Glutamatergic neuron (in vitro differentiated cells): ENCODE results near the gene HIC1. TPM values are rescaled to one million over a fixed set of nuclear protein-coding genes. Genes with fewer than 3 reads are reported as not detected.

ENCODE experiments used
- DNase-seq: peaks from one replicate; pipeline ENCODE4 v3.0.0; 2022
- H3K27ac Mint-ChIP-seq: one replicate; pipeline ENCODE4 v1.8.0; 2020; ENCODE audit warnings: mild to moderate bottlenecking, mixed read lengths, inconsistent platforms; ENCODE audit not compliant: unreplicated experiment
- H3K27me3 Mint-ChIP-seq: one replicate; pipeline ENCODE4 v1.8.0; 2020; ENCODE audit warnings: mild to moderate bottlenecking, moderate library complexity, mixed read lengths, inconsistent platforms; ENCODE audit not compliant: unreplicated experiment
- H3K36me3 Mint-ChIP-seq: one replicate; pipeline ENCODE4 v1.8.0; 2020; ENCODE audit warnings: mild to moderate bottlenecking, mixed read lengths, inconsistent platforms; ENCODE audit not compliant: unreplicated experiment
- H3K4me1 Mint-ChIP-seq: one replicate; pipeline ENCODE4 v1.8.0; 2020; ENCODE audit warnings: mild to moderate bottlenecking, low read depth, mixed read lengths, inconsistent platforms; ENCODE audit not compliant: unreplicated experiment
- H3K4me3 Mint-ChIP-seq: one replicate; pipeline ENCODE4 v1.8.0; 2020; ENCODE audit warnings: mild to moderate bottlenecking, mixed read lengths, inconsistent platforms; ENCODE audit not compliant: unreplicated experiment
- H3K9me3 Mint-ChIP-seq: one replicate; pipeline ENCODE4 v1.8.0; 2020; ENCODE audit warnings: mild to moderate bottlenecking, moderate library complexity, mixed read lengths, inconsistent platforms; ENCODE audit not compliant: unreplicated experiment
- total RNA-seq: library from RNA; stranded (reverse); fragmentation: NEBNext Ultra II Directional; extraction: Animal tissue kit (Norgen Biotek cat#: 25700); gene quantifications from one replicate; pipeline ENCODE4 v1.2.1, GENCODE V29; 2021; ENCODE audit not compliant: unreplicated experiment
- TF ChIP-seq, protein P1 (sequence below): fragments of 200-600 bp; sonication (generic); IDR thresholded peaks from one replicate; pipeline ENCODE4 v1.5.0; 2021; ENCODE audit not compliant: partially characterized antibody, unreplicated experiment

Gene HIC1
- total RNA-seq, 1 donor from 2014 or later: 2.5 TPM

DNA sequence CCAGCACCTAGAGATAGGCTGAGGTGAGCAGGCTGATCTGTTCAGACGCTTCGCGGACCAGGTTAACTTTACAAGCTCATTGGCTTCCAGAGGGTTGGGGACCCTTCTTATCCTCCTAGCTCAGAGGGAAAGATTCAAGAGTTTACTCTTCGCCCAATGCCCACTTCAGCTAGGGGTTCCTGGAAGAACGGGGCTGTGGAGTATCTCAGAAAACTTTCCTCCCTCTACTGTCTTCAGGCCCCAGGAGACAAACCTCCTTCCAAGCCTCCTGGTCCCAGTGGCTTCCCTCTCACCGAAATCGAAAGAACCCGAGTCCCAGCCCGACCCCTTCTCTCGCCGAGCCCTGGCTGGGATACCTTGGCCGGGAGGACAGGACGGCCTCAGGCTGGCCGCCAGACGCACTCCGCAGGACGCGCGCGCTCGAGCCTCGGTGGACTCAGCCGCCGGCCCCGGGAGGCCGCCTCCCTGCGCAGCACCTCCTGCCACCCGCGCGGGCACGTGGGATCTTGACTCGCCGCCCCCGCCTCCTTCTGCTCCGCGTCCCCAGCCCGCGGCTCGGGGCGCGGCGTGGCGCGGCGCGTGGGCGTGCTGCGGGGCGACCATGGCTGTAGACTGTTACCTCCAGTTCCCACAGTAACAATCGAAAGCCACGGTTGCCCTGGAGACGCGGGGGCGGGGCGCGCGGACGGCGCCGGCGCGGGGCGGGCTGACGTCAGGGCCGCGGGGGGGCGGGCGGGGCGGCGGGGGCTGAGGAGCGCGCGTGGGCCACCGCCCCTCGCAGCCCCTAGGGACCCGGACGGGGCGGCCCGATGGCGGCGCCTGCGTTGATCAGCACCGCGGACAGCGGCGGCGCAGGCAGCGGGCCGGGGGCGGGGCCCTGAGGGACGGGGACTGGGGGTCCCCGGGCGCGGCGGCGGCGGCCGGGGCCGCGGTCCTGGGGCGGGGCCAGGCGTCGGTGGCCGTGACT is 5.3 kb upstream of the HIC1 start:
- TF ChIP-seq, protein P1, sequence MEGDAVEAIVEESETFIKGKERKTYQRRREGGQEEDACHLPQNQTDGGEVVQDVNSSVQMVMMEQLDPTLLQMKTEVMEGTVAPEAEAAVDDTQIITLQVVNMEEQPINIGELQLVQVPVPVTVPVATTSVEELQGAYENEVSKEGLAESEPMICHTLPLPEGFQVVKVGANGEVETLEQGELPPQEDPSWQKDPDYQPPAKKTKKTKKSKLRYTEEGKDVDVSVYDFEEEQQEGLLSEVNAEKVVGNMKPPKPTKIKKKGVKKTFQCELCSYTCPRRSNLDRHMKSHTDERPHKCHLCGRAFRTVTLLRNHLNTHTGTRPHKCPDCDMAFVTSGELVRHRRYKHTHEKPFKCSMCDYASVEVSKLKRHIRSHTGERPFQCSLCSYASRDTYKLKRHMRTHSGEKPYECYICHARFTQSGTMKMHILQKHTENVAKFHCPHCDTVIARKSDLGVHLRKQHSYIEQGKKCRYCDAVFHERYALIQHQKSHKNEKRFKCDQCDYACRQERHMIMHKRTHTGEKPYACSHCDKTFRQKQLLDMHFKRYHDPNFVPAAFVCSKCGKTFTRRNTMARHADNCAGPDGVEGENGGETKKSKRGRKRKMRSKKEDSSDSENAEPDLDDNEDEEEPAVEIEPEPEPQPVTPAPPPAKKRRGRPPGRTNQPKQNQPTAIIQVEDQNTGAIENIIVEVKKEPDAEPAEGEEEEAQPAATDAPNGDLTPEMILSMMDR: no peak
- Mint-ChIP-seq H3K27me3 (peaks cover 14% of the 10 kb centered on the region), H3K27ac (peak overlapping the region; percentile 84), H3K36me3 (no peaks in the 10 kb centered on the region), H3K9me3 (peaks cover 9% of the 10 kb centered on the region), H3K4me1 (peaks cover 3% of the 10 kb centered on the region), H3K4me3 (peak overlapping the region; percentile 78)
- DNase-seq: peak; percentile 90

DNA sequence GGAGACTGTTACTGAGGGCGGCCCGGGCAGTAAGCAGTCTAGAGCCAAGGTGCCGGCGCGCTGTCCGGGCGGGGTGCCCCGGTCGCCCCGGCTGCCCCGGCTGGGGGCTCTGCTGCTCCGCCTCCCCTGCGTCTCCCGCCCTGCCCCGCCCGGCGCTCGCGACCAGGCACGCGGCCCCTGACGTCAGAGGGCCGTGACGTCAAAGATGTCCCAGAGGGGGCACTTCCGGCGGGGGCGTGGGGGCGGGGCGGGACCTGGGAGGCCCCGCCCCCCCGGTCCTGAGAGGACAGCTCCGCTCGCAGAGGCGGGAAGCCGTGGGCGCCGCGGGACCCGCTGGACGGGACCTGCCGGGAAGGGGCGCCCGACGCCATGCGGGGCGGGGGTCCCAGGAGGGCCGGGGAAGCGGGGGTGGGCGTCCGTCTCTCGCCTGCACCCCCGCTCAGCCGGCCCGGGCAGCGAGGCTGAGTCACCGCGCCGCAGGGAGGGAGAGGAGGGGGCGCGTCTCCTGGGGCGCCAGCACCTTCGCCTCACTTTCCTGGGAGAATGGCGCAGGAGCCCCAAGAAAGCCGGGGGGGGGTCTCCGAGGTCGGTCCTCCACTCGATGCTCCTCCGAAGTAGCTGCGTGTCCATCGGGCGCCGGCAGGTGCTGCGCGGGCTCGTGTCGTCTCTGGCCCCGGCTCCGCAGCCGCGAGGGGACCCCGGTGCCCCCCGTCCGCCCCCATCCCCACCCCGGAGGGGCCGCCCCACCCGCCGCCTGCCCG is 4.4 kb upstream of the HIC1 start:
- no peaks in the 10 kb centered on the region for H3K36me3 Mint-ChIP-seq
- H3K27ac Mint-ChIP-seq: no peak overlapping the region
- DNase-seq: peak; percentile 83
- H3K9me3 Mint-ChIP-seq: peaks cover 9% of the 10 kb centered on the region
- H3K4me1 Mint-ChIP-seq: peaks cover 3% of the 10 kb centered on the region
- no peak overlapping the region for H3K4me3 Mint-ChIP-seq
- TF ChIP-seq, protein P1: no peak
- H3K27me3 Mint-ChIP-seq: peaks cover 14% of the 10 kb centered on the region

DNA sequence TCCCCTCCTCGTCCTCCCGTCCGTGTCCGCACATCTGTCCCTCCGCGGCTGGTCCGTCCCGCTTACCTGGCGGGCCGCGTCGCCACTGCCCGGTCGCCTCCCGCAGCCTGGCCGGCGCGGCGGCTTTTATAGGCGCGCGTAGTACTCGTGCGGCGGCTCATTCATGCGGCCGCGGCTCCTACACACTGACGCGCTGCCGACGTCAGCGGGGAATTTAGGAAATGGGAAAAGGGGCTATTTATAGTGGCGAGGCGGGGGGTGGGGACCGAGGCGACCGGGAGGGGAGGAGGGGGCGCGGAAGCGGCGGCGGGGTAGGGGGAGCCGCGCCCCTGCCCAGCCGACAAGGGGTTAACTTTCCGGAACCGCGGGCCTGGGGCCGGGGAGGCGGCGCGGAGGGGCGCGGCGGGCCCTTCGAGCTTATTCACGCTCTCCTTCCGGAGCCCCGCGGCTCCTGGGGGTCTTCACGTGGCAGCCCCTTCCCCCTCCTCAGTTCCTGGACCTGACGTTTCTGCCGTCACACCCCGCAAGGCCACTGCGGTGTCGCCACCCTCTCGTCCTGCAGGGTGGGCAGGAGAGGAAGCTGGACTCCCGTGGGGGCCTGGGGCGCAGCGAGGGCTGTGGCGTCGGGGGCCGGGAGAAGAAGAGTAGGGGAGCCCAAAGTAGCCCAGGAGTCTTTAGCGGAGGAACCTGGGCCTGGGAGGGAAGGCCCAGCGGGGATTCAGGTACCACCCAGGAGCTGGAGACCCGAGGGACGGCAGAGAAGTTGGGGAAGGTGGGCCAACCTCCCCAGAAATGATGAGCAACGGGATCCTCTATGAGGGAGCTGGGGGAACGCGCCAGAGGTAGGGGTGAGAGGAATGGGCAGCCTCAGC is 3.6 kb upstream of the HIC1 start:
- TF ChIP-seq, protein P1: no peak
- DNase-seq: peak; percentile 46
- Mint-ChIP-seq H3K27ac (no peak overlapping the region), H3K4me1 (peaks cover 3% of the 10 kb centered on the region), H3K27me3 (peaks cover 14% of the 10 kb centered on the region), H3K36me3 (no peaks in the 10 kb centered on the region), H3K9me3 (peaks cover 9% of the 10 kb centered on the region), H3K4me3 (peak overlapping the region; percentile 25)

DNA sequence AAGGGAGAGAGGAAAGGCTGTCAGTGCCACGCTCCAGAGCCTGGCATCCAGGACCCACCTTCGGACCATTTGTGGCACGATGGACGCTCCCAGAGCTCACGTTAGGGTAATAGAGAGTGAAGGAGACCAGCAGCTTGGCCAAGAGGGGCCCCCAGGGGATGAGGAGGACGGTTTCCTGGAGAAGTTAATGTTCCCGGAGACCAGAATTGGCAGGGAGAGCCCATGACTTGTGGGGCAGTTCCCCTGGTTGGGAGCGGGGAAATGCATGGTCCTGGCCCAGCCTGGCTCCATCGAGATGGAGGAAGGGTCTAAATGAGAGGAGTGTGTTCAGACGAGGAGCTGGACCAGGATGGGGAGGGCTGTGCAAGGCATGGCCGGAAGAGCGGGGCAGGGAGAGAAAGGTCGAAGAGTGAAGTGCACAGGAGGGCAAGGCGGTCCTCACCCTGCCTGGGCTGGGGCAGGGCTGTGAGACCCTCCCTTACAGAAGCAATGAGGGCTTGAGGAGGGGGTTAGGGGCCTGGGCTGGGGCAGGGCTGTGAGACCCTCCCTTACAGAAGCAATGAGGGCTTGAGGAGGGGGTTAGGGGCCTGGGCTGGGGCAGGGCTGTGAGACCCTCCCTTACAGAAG is 2.9 kb upstream of the HIC1 start:
- Mint-ChIP-seq H3K27me3 (peaks cover 14% of the 10 kb centered on the region), H3K36me3 (no peaks in the 10 kb centered on the region), H3K27ac (no peak overlapping the region), H3K4me1 (peaks cover 3% of the 10 kb centered on the region), H3K9me3 (peaks cover 9% of the 10 kb centered on the region), H3K4me3 (peak overlapping the region; percentile 25)
- no peak for DNase-seq
- TF ChIP-seq, protein P1: no peak
